Peyer's patch (tissue), 4 donors: ENCODE data around the gene TATDN2.

ENCODE experiments used
- CTCF ChIP-seq, 6 experiments: fragments of 450-650 bp in 4 of 6; fragments of 200-600 bp in 2 of 6; sonication (generic) in 1 of 6; IDR thresholded peaks; one replicate each; pipeline ENCODE4 v1.5.1; 2017 to 2019; ENCODE audit warnings: antibody characterized with exemption in 6 of 6, mild to moderate bottlenecking in 3 of 6, moderate library complexity in 1 of 6
- POLR2A ChIP-seq, 2 donors: fragments of 450-650 bp; IDR thresholded peaks; one replicate each; pipeline ENCODE4 v1.5.1; 2017; ENCODE audit warnings: antibody characterized with exemption in 2 of 2, mild to moderate bottlenecking in 2 of 2, moderate library complexity in 2 of 2

GRCh38 chr3:10283638-10284037 lies 35.4 kb downstream of the TATDN2 start:
- no peak for TF ChIP-seq POLR2A (IDR thresholded peaks at IDR 0.05)
- TF ChIP-seq CTCF (IDR thresholded peaks at IDR 0.05) = no peak
